HCT116 (cell line): ENCODE data around the gene LPAR2.
A peak's percentile ranks its signal among the peaks of the same experiment; 100 is the strongest.

Source experiments
- ATF3 ChIP-seq: IDR thresholded peaks from 2 replicates; pipeline ENCODE4 v1.6.1; 2012
- CTCF ChIP-seq, 3 experiments: fragments of 200-600 bp in 1 of 3; sonication (generic) in 1 of 3; IDR thresholded peaks in 2 of 3; conservative IDR thresholded peaks in 1 of 3; 2 replicates each; pipeline ENCODE4 v1.5.1; 2012 to 2017; ENCODE audit warnings: low read depth in 2 of 3, low read length in 2 of 3, antibody characterized with exemption in 1 of 3, borderline replicate concordance in 1 of 3, control low read depth in 1 of 3, mild to moderate bottlenecking in 1 of 3, mixed read lengths in 1 of 3, mixed run types in 1 of 3, moderate library complexity in 1 of 3; ENCODE audit not compliant: insufficient read depth in 1 of 3
- EGR1 ChIP-seq: IDR thresholded peaks from 2 replicates; pipeline ENCODE4 v1.6.1; 2012; ENCODE audit warnings: low read depth
- ELF1 ChIP-seq: IDR thresholded peaks from 2 replicates; pipeline ENCODE4 v1.6.1; 2012; ENCODE audit warnings: low read depth, borderline replicate concordance
- EZH2 ChIP-seq: fragments of 200-600 bp; sonication (generic); IDR thresholded peaks from 2 replicates; pipeline ENCODE4 v1.6.1; 2017; ENCODE audit warnings: antibody characterized with exemption, mixed run types
- EZH2phosphoT487 ChIP-seq: fragments of 200-600 bp; IDR thresholded peaks from 2 replicates; pipeline ENCODE4 v1.6.1; 2018; ENCODE audit warnings: antibody characterized with exemption, borderline replicate concordance
- JUND ChIP-seq: IDR thresholded peaks from 2 replicates; pipeline ENCODE4 v1.6.1; 2012
- MAX ChIP-seq: IDR thresholded peaks from 2 replicates; pipeline ENCODE4 v1.6.1; 2012
- POLR2A ChIP-seq: IDR thresholded peaks from 2 replicates; pipeline ENCODE4 v1.7.0; 2011; ENCODE audit warnings: borderline replicate concordance; ENCODE audit not compliant: insufficient read depth, insufficient read length; ENCODE audit errors: extremely low read depth
- POLR2AphosphoS5 ChIP-seq: IDR thresholded peaks from 2 replicates; pipeline ENCODE4 v1.6.1; 2011; ENCODE audit warnings: mild to moderate bottlenecking, low read depth, low read length, moderate library complexity
- REST ChIP-seq: IDR thresholded peaks from 2 replicates; pipeline ENCODE4 v1.6.1; 2012; ENCODE audit warnings: low read depth
- SIN3A ChIP-seq: IDR thresholded peaks from 2 replicates; pipeline ENCODE4 v1.6.1; 2012; ENCODE audit warnings: low read depth
- SP1 ChIP-seq: IDR thresholded peaks from 2 replicates; pipeline ENCODE4 v1.6.1; 2012; ENCODE audit warnings: low read depth

GRCh38 chr19:19628501-19629134 is 598 bp upstream of the LPAR2 start:
- TF ChIP-seq CTCF (IDR thresholded peaks at IDR 0.05 in 2 of 3, conservative IDR thresholded peaks at IDR 0.05 in 1 of 3; ENCODE audit: borderline replicate concordance in 1 of 3, insufficient read depth in 1 of 3, low read depth in 2 of 3, low read length in 2 of 3) (no peak), POLR2A (no peak), EZH2 (no peak), MAX (0 out of 2 replicates have a peak, but pooled peaks have one; percentile 38), REST (no peak), EZH2phosphoT487 (no peak), JUND (peak; percentile 29; the same call in 1 of the 2 replicates), POLR2AphosphoS5 (peak; percentile 20; the same call in 1 of the 2 replicates), EGR1 (no peak; the same call in 1 of the 2 replicates), SIN3A (no peak), ATF3 (peak; percentile 92; the same call in 1 of the 2 replicates), SP1 (no peak), ELF1 (no peak)
